Common myeloid progenitor, CD34-positive (primary cell): ENCODE results near the gene SKP1.

Experiments
- CTCF ChIA-PET: fragments of 350-600 bp; sonication (Branson Sonifier 250); formaldehyde crosslinking; loops from one replicate; lab custom pipeline; 2021; ENCODE audit warnings: antibody characterized with exemption; lab: Charles Lee
- POLR2A ChIA-PET: fragments of 350-600 bp; sonication (Branson Sonifier 250); formaldehyde crosslinking; loops from one replicate; lab custom pipeline; 2021; ENCODE audit warnings: antibody characterized with exemption; lab: Charles Lee
- DNase-seq, 3 donors: peaks; one replicate each; pipeline versions ENCODE4 v3.0.0 to v3.0.0-alpha.2; 2013
- H3K27ac ChIP-seq, 2 experiments: 1 replicate in 1 of 2; 2 replicates in 1 of 2; pipeline ENCODE4 v1.7.0; 2013; ENCODE audit warnings: inconsistent platforms in 2 of 2, low read length in 2 of 2, mild to moderate bottlenecking in 2 of 2, low read depth in 1 of 2, moderate library complexity in 1 of 2; ENCODE audit not compliant: severe bottlenecking in 2 of 2, insufficient read depth in 1 of 2, poor library complexity in 1 of 2
- H3K27me3 ChIP-seq, 5 experiments: replicated peaks in 2 of 5; 1 replicate in 3 of 5; 2 replicates in 2 of 5; pipeline versions ENCODE4 v1.6.1 to v1.7.0; 2013; ENCODE audit warnings: low read length in 4 of 5, mild to moderate bottlenecking in 2 of 5, moderate library complexity in 2 of 5, inconsistent platforms in 1 of 5; ENCODE audit not compliant: insufficient read depth in 5 of 5, control insufficient read depth in 4 of 5
- H3K36me3 ChIP-seq, 4 experiments: 1 replicate in 2 of 4; 2 replicates in 2 of 4; pipeline versions ENCODE4 v1.6.1 to v1.7.0; 2013; ENCODE audit warnings: low read length in 3 of 4, control low read depth in 1 of 4, mild to moderate bottlenecking in 1 of 4; ENCODE audit not compliant: control insufficient read depth in 4 of 4, insufficient read depth in 4 of 4
- H3K4me1 ChIP-seq, 4 experiments: 1 replicate in 3 of 4; 2 replicates in 1 of 4; pipeline versions ENCODE4 v1.6.1 to v1.7.1; 2013; ENCODE audit warnings: low read length in 3 of 4, mild to moderate bottlenecking in 3 of 4, control low read depth in 1 of 4, inconsistent platforms in 1 of 4, moderate library complexity in 1 of 4; ENCODE audit not compliant: control insufficient read depth in 4 of 4, insufficient read depth in 4 of 4; ENCODE audit errors: control extremely low read depth in 1 of 4
- H3K4me3 ChIP-seq, 7 experiments: 1 replicate in 4 of 7; 2 replicates in 3 of 7; pipeline versions ENCODE4 v1.5.1 to v1.7.0; 2013; ENCODE audit warnings: mild to moderate bottlenecking in 7 of 7, low read length in 6 of 7, moderate library complexity in 6 of 7, inconsistent platforms in 2 of 7, low read depth in 2 of 7, control low read depth in 1 of 7; ENCODE audit not compliant: insufficient read depth in 4 of 7, control insufficient read depth in 1 of 7; ENCODE audit errors: extremely low read depth in 1 of 7
- H3K9me3 ChIP-seq, 5 experiments: 1 replicate in 4 of 5; 2 replicates in 1 of 5; pipeline versions ENCODE4 v1.6.1 to v1.7.1; 2013; ENCODE audit warnings: low read length in 4 of 5, mild to moderate bottlenecking in 2 of 5, inconsistent platforms in 1 of 5, low read depth in 1 of 5, moderate library complexity in 1 of 5; ENCODE audit not compliant: control insufficient read depth in 4 of 5, insufficient read depth in 2 of 5; ENCODE audit errors: control extremely low read depth in 1 of 5
- WGBS: methylation state at CpG from one replicate; pipeline ENCODE4 v1.1.5; 2013; ENCODE audit not compliant: insufficient coverage; 5-methylcytosine and 5-hydroxymethylcytosine counted together

Gene SKP1

GRCh38 chr5:134129411-134130238 lies 47.1 kb downstream of the SKP1 start:
- POLR2A ChIA-PET: interaction anchor here (1.1 kb wide), 1 partner anchor 11 kb away, joined by 3 read pairs; no protein-coding TSS in a partner anchor

GRCh38 chr5:134128648-134128995 lies 48.1 kb downstream of the SKP1 start:
- H3K9me3 ChIP-seq: no peaks in the 10 kb centered on the region
- 100% methylated on average over 1 of the region's 5 CpGs for WGBS
- H3K4me1 ChIP-seq: peaks cover 0 to 21% (median 18%) of the 10 kb centered on the region in 4 experiments
- H3K27me3 ChIP-seq: no peaks in the 10 kb centered on the region
- peaks cover 3 to 14% (median 11%) of the 10 kb centered on the region in 4 experiments for H3K36me3 ChIP-seq
- CTCF ChIA-PET: interaction anchor here (1.0 to 6.9 kb wide), 9 partner anchors 12 to 89 kb away, joined by 3 to 59 read pairs (median 4); no protein-coding TSS in a partner anchor
- no peak for DNase-seq
- no peak overlapping the region for H3K27ac ChIP-seq
- no peak overlapping the region for H3K4me3 ChIP-seq
- POLR2A ChIA-PET: interaction anchor here (1.1 kb wide), 1 partner anchor 12 kb away, joined by 3 read pairs; no protein-coding TSS in a partner anchor

More at GRCh38 chr5:134129411-134130238, 47.1 kb downstream of the SKP1 start:
- no peak for DNase-seq
- H3K4me3 ChIP-seq: no peak overlapping the region
- H3K27ac ChIP-seq: no peak overlapping the region
- WGBS: 96% methylated on average over 25 of the region's 25 CpGs
- H3K4me1 ChIP-seq: peaks cover 0 to 25% (median 20%) of the 10 kb centered on the region in 4 experiments
- no peaks in the 10 kb centered on the region for H3K27me3 ChIP-seq
- no peaks in the 10 kb centered on the region for H3K9me3 ChIP-seq
- CTCF ChIA-PET: interaction anchor here (0.8 to 6.9 kb wide), 13 partner anchors 10 to 103 kb away, joined by 3 to 59 read pairs (median 3); no protein-coding TSS in a partner anchor
- H3K36me3 ChIP-seq: peaks cover 4 to 23% (median 15%) of the 10 kb centered on the region in 4 experiments

GRCh38 chr5:134127988-134128647 lies 48.6 kb downstream of the SKP1 start:
- ChIA-PET POLR2A (no interaction called here), CTCF (interaction anchor here (1.2 to 6.9 kb wide), 8 partner anchors 12 to 89 kb away, joined by 3 to 59 read pairs (median 4); no protein-coding TSS in a partner anchor)
- Histone ChIP-seq H3K36me3 (peaks cover 3 to 14% (median 11%) of the 10 kb centered on the region in 4 experiments), H3K9me3 (no peaks in the 10 kb centered on the region), H3K4me1 (peaks cover 0 to 16% (median 13%) of the 10 kb centered on the region in 4 experiments), H3K27me3 (no peaks in the 10 kb centered on the region), H3K4me3 (no peak overlapping the region), H3K27ac (no peak overlapping the region)
- no peak for DNase-seq
- WGBS: 96% methylated on average over 11 of the region's 18 CpGs

GRCh38 chr5:134127376-134127861 lies 49.3 kb downstream of the SKP1 start:
- peaks cover 3 to 14% (median 11%) of the 10 kb centered on the region in 4 experiments for H3K36me3 ChIP-seq
- no peak overlapping the region for H3K4me3 ChIP-seq
- H3K4me1 ChIP-seq: peaks cover 0 to 14% (median 13%) of the 10 kb centered on the region in 4 experiments
- ChIA-PET CTCF (interaction anchor here (0.9 to 6.9 kb wide), 4 partner anchors 13 to 87 kb away, joined by 3 to 59 read pairs (median 4); no protein-coding TSS in a partner anchor), POLR2A (interaction anchor here (1.6 kb wide), 1 partner anchor 13 kb away, joined by 7 read pairs; no protein-coding TSS in a partner anchor)
- WGBS: 88% methylated on average over 14 of the region's 15 CpGs
- no peak overlapping the region for H3K27ac ChIP-seq
- H3K9me3 ChIP-seq: no peaks in the 10 kb centered on the region
- no peak for DNase-seq
- H3K27me3 ChIP-seq: no peaks in the 10 kb centered on the region

GRCh38 chr5:134125039-134126015 lies 51.4 kb downstream of the SKP1 start:
- peaks cover 3 to 10% (median 9%) of the 10 kb centered on the region in 4 experiments for H3K36me3 ChIP-seq
- no peak overlapping the region for H3K4me3 ChIP-seq
- H3K9me3 ChIP-seq: no peaks in the 10 kb centered on the region
- H3K27ac ChIP-seq: no peak overlapping the region
- no peak for DNase-seq
- ChIA-PET CTCF (interaction anchor here (0.7 to 6.9 kb wide), 7 partner anchors 10 to 30 kb away, joined by 3 to 59 read pairs (median 4); no protein-coding TSS in a partner anchor), POLR2A (interaction anchor here (0.6 kb wide), 1 partner anchor 37 kb away, joined by 3 read pairs; no protein-coding TSS in a partner anchor)
- 94% methylated on average over 13 of the region's 14 CpGs for WGBS
- no peaks in the 10 kb centered on the region for H3K27me3 ChIP-seq
- H3K4me1 ChIP-seq: peaks cover 0 to 15% (median 9%) of the 10 kb centered on the region in 4 experiments
